ENCODE measurements around the gene CRYL1. TPM values are rescaled to one million over a fixed set of nuclear protein-coding genes. Genes with fewer than 3 reads are reported as not detected.

Gene CRYL1
- total RNA-seq, 1 experiment from 2014 or later: 26.5 TPM

GRCh38 chr13:20462921-20463320 lies 62.7 kb downstream of the CRYL1 start (continued):
- no peak for TF ChIP-seq ZBTB33 (IDR thresholded peaks at IDR 0.05; ENCODE audit: extremely low read depth, insufficient replicate concordance, low read length)
- no peak for TF ChIP-seq JUND (IDR thresholded peaks at IDR 0.05)

GRCh38 chr13:20462533-20462915 lies 63.1 kb downstream of the CRYL1 start:
- RAD21 ChIA-PET (ENCODE audit: low non-redundant PET in 1 of 2, low total read pairs in 2 of 2, uncharacterized antibody in 2 of 2, unreplicated experiment in 2 of 2): no interaction called here
- Histone ChIP-seq H3K36me3 (ENCODE audit: control insufficient read depth in 1 of 2, insufficient read depth in 2 of 2, low read length in 2 of 2) (no peaks in the 10 kb centered on the region), H3K9me3 (ENCODE audit: control insufficient read depth in 1 of 2, insufficient read depth in 1 of 2, low read depth in 1 of 2, low read length in 2 of 2) (no peaks in the 10 kb centered on the region), H3K27ac (ENCODE audit: low read depth, low read length) (no peak overlapping the region), H3K4me2 (ENCODE audit: low read length) (no peak overlapping the region), H3K79me2 (ENCODE audit: insufficient read depth, low read length) (no peaks in the 10 kb centered on the region), H3K9me2 (ENCODE audit: insufficient read depth) (no peaks in the 10 kb centered on the region), H4K20me1 (ENCODE audit: insufficient read depth) (no peaks in the 10 kb centered on the region), H3K4me3 (replicated peaks in 1 of 2; ENCODE audit: low read depth in 1 of 2, low read length in 2 of 2) (no peak overlapping the region), H3K9ac (ENCODE audit: low read length) (no peak overlapping the region), H3K27me3 (ENCODE audit: insufficient read depth, low read length) (no peaks in the 10 kb centered on the region), H3K4me1 (ENCODE audit: control insufficient read depth in 1 of 2, insufficient read depth in 2 of 2, low read length in 2 of 2) (peaks cover 24 to 27% of the 10 kb centered on the region in 2 experiments), H2AFZ (ENCODE audit: low read depth, low read length, poor library complexity, severe bottlenecking) (no peak overlapping the region)
- intact Hi-C loops (cut with micrococcal nuclease): no loop called here
- no peak for DNase-seq (ENCODE audit: low read depth, low spot score)
- TF ChIP-seq SIN3A (IDR thresholded peaks at IDR 0.05; ENCODE audit: low read depth) (no peak), TCF7L2 (IDR thresholded peaks at IDR 0.05; ENCODE audit: borderline replicate concordance, extremely low read depth, insufficient read depth, insufficient read length) (no peak), FOSL1 (IDR thresholded peaks at IDR 0.05; ENCODE audit: low read depth) (no peak)
- TF ChIP-seq, protein P1, sequence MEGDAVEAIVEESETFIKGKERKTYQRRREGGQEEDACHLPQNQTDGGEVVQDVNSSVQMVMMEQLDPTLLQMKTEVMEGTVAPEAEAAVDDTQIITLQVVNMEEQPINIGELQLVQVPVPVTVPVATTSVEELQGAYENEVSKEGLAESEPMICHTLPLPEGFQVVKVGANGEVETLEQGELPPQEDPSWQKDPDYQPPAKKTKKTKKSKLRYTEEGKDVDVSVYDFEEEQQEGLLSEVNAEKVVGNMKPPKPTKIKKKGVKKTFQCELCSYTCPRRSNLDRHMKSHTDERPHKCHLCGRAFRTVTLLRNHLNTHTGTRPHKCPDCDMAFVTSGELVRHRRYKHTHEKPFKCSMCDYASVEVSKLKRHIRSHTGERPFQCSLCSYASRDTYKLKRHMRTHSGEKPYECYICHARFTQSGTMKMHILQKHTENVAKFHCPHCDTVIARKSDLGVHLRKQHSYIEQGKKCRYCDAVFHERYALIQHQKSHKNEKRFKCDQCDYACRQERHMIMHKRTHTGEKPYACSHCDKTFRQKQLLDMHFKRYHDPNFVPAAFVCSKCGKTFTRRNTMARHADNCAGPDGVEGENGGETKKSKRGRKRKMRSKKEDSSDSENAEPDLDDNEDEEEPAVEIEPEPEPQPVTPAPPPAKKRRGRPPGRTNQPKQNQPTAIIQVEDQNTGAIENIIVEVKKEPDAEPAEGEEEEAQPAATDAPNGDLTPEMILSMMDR (IDR thresholded peaks at IDR 0.05 in 2 of 3, conservative IDR thresholded peaks at IDR 0.05 in 1 of 3; ENCODE audit: borderline replicate concordance in 1 of 3, insufficient read depth in 1 of 3, low read depth in 2 of 3, low read length in 2 of 3): no peak
- ATAC-seq: no peak
- CTCF ChIA-PET: no interaction called here
- POLR2A ChIA-PET: no interaction called here
- no TSS peak for BruUV-seq (replicated peaks)

All from HCT116 (cell line).